IPS-18a (cell line): Measurements from ENCODE around the gene PDLIM5.
"Not testable (repeated sequence)": the region's sequence is repeated elsewhere in the genome, so short reads cannot be mapped to it uniquely, and the experiment has no call there.

ENCODE experiments used
- H3K27ac ChIP-seq: one replicate; pipeline ENCODE4 v1.5.1; 2013; ENCODE audit warnings: low read length
- H3K27me3 ChIP-seq: one replicate; pipeline ENCODE4 v1.6.1; 2013; ENCODE audit warnings: mild to moderate bottlenecking, low read length; ENCODE audit not compliant: control insufficient read depth, insufficient read depth
- H3K36me3 ChIP-seq: one replicate; pipeline ENCODE4 v1.6.1; 2013; ENCODE audit warnings: low read depth, low read length; ENCODE audit not compliant: control insufficient read depth
- H3K4me1 ChIP-seq: one replicate; pipeline ENCODE4 v1.6.1; 2013; ENCODE audit warnings: low read depth, low read length; ENCODE audit not compliant: control insufficient read depth
- H3K4me3 ChIP-seq: one replicate; pipeline ENCODE4 v1.5.1; 2013; ENCODE audit warnings: low read length
- H3K9ac ChIP-seq: one replicate; pipeline ENCODE4 v1.6.1; 2013; ENCODE audit warnings: mild to moderate bottlenecking, low read length, moderate library complexity
- H3K9me3 ChIP-seq: one replicate; pipeline ENCODE4 v1.6.1; 2013; ENCODE audit warnings: low read depth, low read length; ENCODE audit not compliant: control insufficient read depth

PDLIM5 gene

GRCh38 chr4:94642561-94642866 is 190.8 kb downstream of the PDLIM5 start:
- H3K27me3 ChIP-seq = no peaks in the 10 kb centered on the region
- no peaks in the 10 kb centered on the region for H3K9me3 ChIP-seq
- no peak overlapping the region for H3K27ac ChIP-seq
- no peak overlapping the region for H3K9ac ChIP-seq
- H3K4me1 ChIP-seq = no peaks in the 10 kb centered on the region
- no peaks in the 10 kb centered on the region for H3K36me3 ChIP-seq
- H3K4me3 ChIP-seq = no peak overlapping the region

- H3K27ac ChIP-seq = no peak overlapping the region
- no peaks in the 10 kb centered on the region for H3K9me3 ChIP-seq
- H3K4me3 ChIP-seq = no peak overlapping the region
- H3K9ac ChIP-seq = no peak overlapping the region
- H3K27me3 ChIP-seq = no peaks in the 10 kb centered on the region
- no peaks in the 10 kb centered on the region for H3K36me3 ChIP-seq
- H3K4me1 ChIP-seq = no peaks in the 10 kb centered on the region
These were observed 197.0 kb downstream of the PDLIM5 start for GRCh38 chr4:94648699-94649098.

DNA sequence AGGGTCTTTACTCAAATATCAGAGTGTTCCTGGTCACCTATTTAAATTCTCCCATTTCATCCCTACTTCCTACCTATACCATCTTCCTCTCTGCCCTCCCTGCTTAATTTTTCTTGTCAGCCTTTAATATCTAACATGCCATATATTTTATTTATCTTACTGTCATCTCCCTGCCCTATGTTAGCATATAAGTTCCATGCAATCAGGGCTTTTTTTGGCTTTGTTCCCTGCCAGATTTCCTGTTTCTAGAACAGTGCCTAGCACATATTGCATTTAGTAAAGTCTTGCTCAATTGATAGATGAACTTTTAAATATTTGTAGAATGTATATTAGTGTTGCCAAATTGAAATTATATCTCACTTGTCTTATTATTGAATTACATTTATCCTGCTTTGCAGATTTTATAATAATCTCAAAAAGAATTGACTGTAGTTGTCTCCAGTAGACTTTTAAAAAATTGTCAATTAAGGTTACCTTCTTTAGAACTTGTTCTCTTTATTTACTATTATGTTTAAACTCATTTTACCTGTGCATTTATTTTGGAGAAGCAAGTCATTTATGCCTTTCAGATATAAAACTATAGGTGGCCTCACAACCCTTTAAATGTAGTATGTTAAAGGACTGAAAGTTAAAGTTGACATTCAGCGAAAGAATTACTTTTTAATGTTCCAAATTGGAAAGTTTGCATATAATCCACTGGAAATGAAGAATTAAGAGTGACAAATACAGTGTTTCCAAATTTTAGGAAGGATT is 197.8 kb downstream of the PDLIM5 start:
- H3K9ac ChIP-seq = no peak overlapping the region

DNA sequence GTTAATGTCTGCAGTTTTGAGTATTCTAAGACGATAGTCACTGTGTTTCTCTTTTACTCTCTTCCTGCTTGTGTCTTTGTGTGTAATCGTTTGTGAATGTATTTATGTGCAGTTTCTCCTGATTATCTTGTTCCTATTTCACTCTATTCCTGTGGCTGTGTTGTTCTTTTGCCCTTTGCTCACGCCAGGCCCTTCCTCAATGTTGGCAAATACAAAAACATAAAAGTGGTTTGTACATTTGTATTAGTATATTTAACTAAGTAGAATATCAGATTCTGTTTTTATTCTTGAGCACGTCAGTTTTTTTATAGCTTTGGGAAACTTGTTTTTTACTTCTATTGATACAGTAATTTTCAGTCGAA is 198.4 kb downstream of the PDLIM5 start:
- Histone ChIP-seq H3K36me3 (no peaks in the 10 kb centered on the region), H3K27ac (no peak overlapping the region), H3K9me3 (no peaks in the 10 kb centered on the region), H3K4me1 (no peaks in the 10 kb centered on the region), H3K4me3 (no peak overlapping the region), H3K9ac (no peak overlapping the region), H3K27me3 (no peaks in the 10 kb centered on the region)

More for the DNA sequence above, 197.8 kb downstream of the PDLIM5 start:
- Histone ChIP-seq H3K27me3 (no peaks in the 10 kb centered on the region), H3K9me3 (no peaks in the 10 kb centered on the region), H3K27ac (no peak overlapping the region), H3K4me1 (no peaks in the 10 kb centered on the region), H3K4me3 (no peak overlapping the region), H3K36me3 (no peaks in the 10 kb centered on the region)

- H3K27me3 ChIP-seq = no peaks in the 10 kb centered on the region
- no peak overlapping the region for H3K9ac ChIP-seq
- no peaks in the 10 kb centered on the region for H3K9me3 ChIP-seq
- no peak overlapping the region for H3K27ac ChIP-seq
- no peak overlapping the region for H3K4me3 ChIP-seq
- H3K36me3 ChIP-seq = no peaks in the 10 kb centered on the region
- no peaks in the 10 kb centered on the region for H3K4me1 ChIP-seq
These were observed 198.9 kb downstream of the PDLIM5 start for GRCh38 chr4:94650690-94651089.

DNA sequence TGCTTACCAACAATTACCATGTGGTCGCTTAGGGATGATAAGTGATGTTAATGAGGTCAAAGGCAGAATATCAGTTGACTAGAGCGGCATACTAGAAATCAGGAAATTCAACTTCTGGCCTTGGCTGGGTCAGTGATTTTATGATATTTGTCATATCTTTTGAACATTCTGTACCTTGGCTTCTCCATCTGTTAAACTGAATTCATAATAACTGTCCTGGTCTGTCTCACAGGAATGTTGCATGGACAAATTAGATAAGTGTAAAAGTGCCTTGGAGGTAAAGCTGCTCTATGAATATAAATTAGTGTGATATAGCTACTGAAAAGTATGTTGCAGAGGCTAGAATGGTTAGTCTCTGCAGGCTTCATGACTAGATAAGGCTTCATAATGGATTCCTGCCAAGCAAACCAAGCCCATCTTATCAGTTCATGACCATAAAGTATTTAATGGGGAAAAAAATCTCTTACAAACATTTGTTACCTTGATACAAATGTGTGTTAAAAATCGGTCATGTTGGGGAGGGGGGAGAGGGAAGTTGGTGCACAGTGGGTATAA is 201.4 kb downstream of the PDLIM5 start:
- Histone ChIP-seq H3K9me3 (no peaks in the 10 kb centered on the region), H3K9ac (no peak overlapping the region), H3K4me3 (no peak overlapping the region), H3K4me1 (no peaks in the 10 kb centered on the region), H3K36me3 (no peaks in the 10 kb centered on the region), H3K27me3 (no peaks in the 10 kb centered on the region), H3K27ac (no peak overlapping the region)

DNA sequence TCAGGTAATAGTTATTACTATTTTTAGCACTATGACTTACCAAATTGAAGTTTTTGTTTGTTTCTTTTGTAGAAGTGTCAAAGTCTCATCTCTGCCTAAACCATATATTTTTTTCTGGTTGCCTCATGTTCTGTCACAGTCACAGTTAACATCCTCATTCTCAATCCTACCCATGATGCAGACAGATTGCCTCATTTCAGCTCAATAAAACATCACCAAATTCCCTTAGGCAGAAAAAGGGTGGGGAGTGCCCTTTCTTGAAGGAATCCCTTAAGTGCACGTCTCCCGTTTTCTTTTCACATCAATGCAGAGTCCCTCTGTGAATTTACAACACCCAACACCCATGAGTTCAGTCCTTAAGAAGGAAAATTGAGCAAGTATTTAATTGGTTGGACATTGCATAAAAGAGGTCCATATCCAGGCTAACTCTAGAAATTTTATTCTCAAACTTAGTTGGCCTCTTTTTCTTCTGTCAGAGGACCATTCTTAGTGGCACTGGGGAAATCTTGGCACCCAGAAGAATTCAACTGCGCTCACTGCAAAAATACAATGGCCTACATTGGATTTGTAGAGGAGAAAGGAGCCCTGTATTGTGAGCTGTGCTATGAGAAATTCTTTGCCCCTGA is 202.4 kb downstream of the PDLIM5 start:
- Histone ChIP-seq H3K27me3 (no peaks in the 10 kb centered on the region), H3K9ac (no peak overlapping the region), H3K27ac (no peak overlapping the region), H3K4me3 (no peak overlapping the region), H3K4me1 (no peaks in the 10 kb centered on the region), H3K36me3 (no peaks in the 10 kb centered on the region), H3K9me3 (no peaks in the 10 kb centered on the region)

DNA sequence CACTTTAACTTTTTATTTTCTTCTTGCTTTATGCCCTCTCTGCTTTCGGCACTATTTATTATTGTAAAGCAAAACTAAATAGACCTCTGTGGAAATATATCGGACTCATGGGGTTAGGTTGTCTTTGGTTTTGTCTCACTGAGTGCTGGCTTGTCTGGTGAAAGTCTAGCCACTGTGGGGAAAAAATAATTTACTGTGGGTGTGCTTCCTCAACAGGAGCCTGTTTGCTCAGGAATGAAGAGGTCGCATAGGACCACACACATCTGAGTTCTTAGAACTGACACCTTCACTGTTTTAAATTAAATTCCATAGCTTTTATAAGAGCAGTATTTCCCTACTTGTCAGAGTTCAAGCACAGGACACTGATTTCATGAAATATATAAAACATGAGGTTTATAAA is 203.0 kb downstream of the PDLIM5 start:
- Histone ChIP-seq H3K27ac (no peak overlapping the region), H3K27me3 (no peaks in the 10 kb centered on the region), H3K9me3 (no peaks in the 10 kb centered on the region), H3K9ac (no peak overlapping the region), H3K36me3 (no peaks in the 10 kb centered on the region), H3K4me1 (no peaks in the 10 kb centered on the region), H3K4me3 (no peak overlapping the region)

GRCh38 chr4:94660614-94661013 is 208.9 kb downstream of the PDLIM5 start:
- no peaks in the 10 kb centered on the region for H3K9me3 ChIP-seq
- H3K27me3 ChIP-seq = no peaks in the 10 kb centered on the region
- H3K36me3 ChIP-seq = no peaks in the 10 kb centered on the region
- no peak overlapping the region for H3K9ac ChIP-seq
- H3K4me1 ChIP-seq = no peaks in the 10 kb centered on the region
- H3K27ac ChIP-seq = no peak overlapping the region
- no peak overlapping the region for H3K4me3 ChIP-seq

DNA sequence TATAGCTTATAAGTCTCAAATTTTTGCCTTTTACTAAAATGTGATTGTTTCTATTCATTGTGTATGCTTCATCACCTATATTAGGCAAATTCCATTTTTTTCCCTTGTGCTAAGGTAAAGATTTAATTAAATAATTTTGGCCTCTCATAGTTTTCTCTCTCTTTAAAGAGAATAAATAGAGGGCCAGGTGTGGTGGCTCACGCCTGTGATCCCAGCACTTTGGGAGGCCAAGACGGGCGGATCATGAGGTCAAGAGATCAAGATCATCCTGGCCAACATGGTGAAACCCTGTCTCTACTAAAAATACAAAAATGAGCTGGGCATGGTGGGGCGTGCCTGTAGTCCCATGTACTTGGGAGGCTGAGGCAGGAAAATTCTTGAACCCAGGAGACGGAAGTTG is 213.3 kb downstream of the PDLIM5 start:
- H3K36me3 ChIP-seq, H3K4me3 ChIP-seq, H3K9me3 ChIP-seq, H3K27me3 ChIP-seq, H3K4me1 ChIP-seq, H3K9ac ChIP-seq, H3K27ac ChIP-seq: not testable (repeated sequence)

DNA sequence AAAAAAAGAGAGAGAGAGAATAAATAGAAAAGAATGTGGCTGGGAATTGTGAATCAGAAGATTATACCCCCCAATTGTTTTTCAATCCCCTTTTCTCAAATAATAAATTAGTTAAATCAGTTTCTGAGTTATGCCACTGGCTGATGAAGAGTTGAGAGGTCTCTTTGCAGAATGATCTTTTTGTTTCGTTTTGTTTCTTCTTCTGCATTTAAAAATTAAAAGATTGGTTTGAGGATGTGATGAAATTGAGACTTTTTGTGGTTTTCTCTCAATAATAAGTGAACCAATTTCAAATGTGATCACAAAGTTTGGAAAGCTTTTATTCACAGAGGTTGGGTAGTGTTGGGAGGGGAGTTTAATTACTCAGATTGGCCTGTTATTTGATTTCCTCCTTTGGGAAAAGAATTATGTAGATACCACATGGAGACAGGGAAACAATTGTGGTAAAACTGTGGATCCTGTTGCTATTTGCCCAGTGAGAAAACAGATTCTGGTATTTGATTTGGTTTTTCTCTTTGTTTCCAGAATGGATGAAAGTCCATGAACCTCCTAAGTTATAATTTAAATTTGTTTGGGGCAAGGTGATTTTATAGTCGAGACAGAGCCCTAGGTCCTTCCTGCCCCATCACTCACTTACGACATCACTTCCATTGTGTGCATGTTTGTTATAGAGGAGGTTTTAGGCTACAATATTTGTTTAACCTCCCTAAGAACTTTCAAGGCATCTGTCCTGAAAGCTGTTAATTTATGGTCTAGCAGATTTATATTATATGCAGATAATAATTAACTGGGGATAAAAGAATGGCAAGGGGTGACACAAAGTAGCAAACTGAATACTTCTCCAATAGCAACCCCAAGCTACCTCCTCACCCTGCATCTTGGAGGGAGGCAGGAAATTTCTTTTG is 214.0 kb downstream of the PDLIM5 start:
- H3K4me3 ChIP-seq = no peak overlapping the region
- H3K27ac ChIP-seq = no peak overlapping the region
- no peaks in the 10 kb centered on the region for H3K27me3 ChIP-seq

More for the DNA sequence above, 214.0 kb downstream of the PDLIM5 start:
- Histone ChIP-seq H3K9ac (no peak overlapping the region), H3K9me3 (no peaks in the 10 kb centered on the region), H3K4me1 (no peaks in the 10 kb centered on the region), H3K36me3 (no peaks in the 10 kb centered on the region)
